Stimulated activated CD8-positive, alpha-beta memory T cell treated with anti-CD3 and anti-CD28 coated beads, Interleukin-4, amount 100 ng/mL, for 24 hours (primary cell): ENCODE results near the gene PPIB.
"Not testable (repeated sequence)": the region's sequence is repeated elsewhere in the genome, so short reads cannot be mapped to it uniquely, and the experiment has no call there.

Experiments
- DNase-seq: peaks from one replicate; pipeline ENCODE4 v3.0.0-alpha.2; 2020; ENCODE audit warnings: low read depth

Gene PPIB

GRCh38 chr15:64141798-64142512 is 20.9 kb downstream of the PPIB start:
- DNase-seq, result no peak

DNA sequence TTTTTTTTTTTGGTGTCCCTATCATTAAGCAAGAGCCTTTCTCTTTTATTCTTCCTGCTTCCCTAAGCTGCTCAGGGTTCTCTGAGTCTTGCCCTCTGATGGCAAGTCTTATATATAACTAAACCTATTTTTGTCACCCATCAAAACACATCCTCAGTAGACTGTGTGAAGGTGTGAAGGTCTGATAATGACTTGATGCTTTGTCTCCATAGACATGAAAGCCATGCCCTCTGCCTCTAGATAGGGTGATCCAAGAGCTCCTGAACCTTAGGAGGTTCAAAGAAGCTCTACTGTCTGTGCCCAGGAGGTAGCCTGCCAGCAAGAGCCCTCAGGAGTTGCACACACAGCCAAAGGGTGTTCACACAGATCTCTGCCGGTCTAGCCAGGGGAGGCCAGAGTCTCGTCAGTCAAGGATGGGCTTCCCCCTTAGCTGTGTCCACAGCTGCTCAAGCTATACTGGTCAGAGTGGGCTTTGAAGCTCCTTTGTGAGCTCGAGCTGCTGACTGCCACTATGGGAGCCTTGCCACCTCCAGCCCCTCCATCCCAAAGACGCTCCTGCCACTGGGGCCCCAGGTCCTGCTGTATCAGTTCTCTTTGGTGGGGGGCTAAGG is 24.4 kb downstream of the PPIB start:
- DNase-seq, result no peak

- DNase-seq, result no peak
These were observed 25.5 kb downstream of the PPIB start for GRCh38 chr15:64137226-64137833.

DNA sequence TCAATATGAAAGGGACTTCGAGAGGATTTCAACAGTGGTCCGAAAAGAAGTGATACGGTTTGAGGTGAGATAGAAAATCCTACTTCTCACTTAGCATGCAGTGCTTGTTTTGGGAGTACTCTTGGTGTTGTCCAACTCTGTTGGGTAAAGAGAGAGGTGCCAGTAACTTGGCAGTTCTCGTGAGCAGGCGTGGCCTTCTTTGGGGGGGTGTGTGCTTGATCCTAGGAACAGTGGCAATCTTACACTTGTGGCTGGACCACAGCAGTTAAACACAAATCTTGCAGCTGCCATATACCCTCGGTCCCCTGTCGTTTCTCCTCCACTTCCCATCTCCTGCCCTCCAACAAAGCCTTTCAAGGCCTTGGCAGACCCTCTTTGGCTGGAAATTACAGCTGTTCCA is 26.5 kb downstream of the PPIB start:
- no peak for DNase-seq

DNA sequence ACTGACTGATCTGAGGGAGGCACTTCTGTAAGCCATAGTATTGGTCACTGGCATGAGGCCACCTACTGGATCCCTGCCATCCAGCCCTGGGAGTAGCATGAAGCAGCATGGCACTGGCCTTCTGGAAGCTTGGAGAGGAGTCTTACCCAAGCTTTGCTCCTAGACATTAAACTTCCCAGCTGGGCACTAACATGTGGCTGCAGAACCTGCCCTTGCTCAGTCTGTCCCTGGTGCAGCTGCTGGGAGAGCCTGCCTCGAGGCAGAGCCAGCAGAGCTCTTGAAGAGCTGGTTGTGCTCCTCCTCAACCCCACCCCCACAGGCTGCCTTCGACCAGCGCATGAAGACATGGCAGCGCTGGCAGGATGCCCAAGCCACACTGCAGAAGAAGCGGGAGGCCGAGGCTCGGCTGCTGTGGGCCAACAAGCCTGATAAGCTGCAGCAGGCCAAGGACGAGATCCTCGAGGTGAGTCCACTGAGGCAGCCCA is 28.4 kb downstream of the PPIB start:
- DNase-seq, result no peak

- DNase-seq, result no peak
These were observed 29.0 kb downstream of the PPIB start for GRCh38 chr15:64133623-64134344.

- DNase-seq, result no peak
These were observed 30.6 kb downstream of the PPIB start for GRCh38 chr15:64132217-64132616.

DNA sequence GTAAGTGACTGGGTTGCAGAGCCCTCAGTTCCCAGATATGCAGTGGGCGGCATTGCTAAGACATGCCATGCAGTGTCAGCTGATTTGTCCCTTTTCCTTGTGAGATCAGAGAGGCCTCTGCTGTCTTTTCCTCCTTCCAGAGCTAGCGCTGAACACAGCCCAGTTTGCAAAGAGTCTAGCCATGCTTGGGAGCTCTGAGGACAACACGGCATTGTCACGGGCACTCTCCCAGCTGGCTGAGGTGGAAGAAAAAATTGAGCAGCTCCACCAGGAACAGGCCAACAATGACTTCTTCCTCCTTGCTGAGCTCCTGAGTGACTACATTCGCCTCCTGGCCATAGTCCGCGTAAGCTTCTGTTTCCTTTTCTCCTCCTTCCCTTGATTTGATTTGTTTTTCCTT is 31.3 kb downstream of the PPIB start:
- no peak for DNase-seq

DNA sequence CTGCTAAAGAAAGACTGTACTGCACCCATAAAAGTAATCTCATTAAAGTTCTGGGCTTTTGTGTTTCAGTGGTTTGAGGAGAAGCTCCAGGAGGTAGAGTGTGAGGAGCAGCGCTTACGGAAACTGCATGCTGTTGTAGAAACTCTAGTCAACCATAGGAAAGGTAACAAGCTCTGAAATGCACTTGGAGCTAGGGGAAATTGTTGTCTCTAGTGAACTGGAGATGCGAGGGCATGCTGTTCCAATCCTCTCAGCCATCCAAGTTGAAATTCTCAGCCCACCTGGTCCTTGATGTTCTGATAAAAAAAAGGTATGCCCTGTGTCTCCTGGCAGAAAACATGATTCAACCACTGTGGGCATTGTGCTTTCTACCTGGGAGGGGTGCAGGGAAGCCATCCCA is 32.7 kb downstream of the PPIB start:
- DNase-seq, result no peak

DNA sequence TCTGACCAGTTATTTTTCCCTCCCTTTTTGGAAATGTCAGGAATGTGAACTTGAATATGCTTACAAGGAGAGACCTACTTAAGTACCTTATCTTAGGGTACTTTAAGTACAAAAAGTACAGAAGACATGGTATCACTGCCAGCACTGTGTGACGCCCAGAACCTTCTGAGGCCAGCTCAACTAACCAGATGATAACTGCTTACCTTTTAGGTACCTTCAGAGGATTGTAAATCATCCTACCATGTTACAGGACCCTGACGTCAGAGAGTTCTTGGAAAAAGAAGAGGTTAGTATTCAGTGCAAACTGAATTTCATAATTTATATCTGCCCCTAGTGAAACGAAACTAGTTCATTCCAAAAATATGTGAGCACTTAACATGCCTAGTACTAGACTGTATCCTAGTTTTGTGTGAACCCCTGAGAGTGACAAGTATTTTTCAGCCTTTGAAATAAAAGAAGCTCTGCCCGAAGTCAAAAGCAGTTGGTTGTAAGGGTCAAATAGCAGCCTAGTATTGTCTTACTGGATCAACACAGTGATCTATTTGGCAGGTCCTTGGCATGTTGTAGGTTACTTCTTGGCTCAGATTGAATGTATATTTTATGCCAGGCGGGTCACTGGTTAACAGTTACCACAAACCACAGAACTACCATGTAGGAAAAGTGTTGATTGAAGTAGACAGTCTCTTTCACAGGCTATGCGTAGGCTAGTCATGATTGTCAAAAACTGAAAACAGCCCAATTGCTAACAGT is 35.1 kb downstream of the PPIB start:
- DNase-seq, result no peak

- no peak for DNase-seq
These were observed 36.8 kb downstream of the PPIB start for GRCh38 chr15:64125978-64126377.

GRCh38 chr15:64122936-64123351 is 39.9 kb downstream of the PPIB start:
- no peak for DNase-seq

GRCh38 chr15:64122444-64122843 is 40.4 kb downstream of the PPIB start:
- no peak for DNase-seq

GRCh38 chr15:64121614-64122013 is 41.2 kb downstream of the PPIB start:
- no peak for DNase-seq

DNA sequence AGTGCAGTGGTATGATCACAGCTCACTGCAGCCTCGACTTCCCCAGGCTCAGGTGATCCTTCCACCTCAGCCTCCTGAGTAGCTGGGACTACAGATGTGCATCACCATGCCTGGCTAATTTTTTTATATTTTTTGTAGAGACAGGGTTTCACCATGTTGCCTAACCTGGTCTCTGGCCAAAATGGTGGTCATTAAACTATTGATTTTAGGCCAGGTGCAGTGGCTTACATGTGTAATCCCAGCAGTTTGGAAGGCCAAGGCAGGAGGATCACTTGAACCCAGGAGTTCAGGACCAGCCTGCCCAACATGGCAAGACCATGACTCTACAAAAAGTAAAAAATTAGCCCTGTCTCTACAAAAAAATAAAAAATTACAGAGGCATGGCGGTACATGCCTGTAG is 42.5 kb downstream of the PPIB start:
- DNase-seq, result not testable (repeated sequence)

GRCh38 chr15:64117759-64118487 is 44.9 kb downstream of the PPIB start:
- DNase-seq, result no peak

DNA sequence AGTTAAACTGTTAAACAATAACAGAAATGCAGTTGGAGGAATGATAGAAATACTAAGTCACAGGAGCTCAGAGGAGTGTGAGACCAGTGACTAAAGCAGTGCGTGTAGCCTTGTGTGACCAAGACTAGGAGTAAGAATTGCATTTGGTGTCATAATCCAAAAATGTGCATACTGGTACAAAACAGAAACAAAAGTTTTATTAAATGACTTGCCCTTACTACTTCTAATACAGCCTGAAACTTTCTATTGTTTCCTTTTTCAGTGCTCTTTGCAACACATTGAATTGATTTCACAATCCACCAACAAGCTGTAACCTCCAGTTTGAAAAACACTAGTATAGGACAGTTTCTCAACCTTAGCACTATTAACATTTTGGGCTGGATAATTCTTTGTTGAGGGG is 49.9 kb downstream of the PPIB start:
- DNase-seq, result no peak

GRCh38 chr15:64112073-64112772 is 50.6 kb downstream of the PPIB start:
- no peak for DNase-seq

DNA sequence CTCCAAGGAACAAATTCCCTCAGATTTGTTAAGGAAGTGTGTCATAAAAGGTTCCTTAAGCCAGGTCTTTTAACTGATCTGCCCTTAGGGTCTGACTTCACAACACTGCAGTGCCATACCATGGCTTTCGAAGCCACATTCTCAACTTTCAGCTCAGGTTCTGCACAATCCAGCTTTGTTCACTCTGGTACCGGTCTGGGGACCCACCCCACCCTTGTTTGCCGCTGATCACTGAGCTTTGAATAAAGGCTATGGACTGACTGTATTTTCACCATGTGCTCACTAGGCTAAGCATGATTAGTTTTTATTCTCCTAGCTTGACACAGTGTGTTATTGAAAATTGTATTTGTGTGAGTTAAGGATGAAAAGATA is 51.2 kb downstream of the PPIB start:
- DNase-seq, result no peak

DNA sequence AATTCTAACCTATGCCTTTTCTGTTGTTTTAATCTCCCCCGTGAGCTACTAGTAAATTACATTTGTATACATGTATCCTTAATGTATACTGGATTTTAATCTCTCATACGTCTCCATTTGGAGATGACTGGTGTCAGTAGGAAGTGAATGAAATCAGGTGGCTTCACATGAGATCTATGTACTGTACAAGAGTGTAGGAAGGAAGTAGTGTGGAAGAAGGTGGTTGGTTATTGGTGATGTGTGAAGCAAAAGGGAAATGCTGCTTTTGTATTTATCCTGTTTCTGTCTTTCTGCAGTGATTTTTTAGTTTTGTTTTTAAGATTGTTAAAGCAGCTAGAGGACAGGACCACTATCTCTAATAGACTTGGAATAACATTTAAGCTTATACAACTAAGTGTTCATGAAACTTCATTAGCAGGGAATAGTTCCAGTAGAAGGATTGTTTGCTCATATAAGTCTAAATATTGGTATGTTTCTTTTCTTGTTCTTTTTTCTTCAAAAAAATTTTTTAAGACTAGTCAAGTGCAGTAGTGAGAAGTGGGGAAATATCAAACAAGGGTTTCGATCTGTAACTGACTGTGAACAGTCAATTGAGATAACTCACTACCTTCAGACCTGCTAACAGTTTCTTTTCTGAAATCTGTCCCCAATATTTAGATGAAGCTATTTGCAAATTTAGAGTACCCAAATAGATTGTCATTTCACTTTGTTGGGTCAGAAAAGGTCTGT is 51.7 kb downstream of the PPIB start:
- no peak for DNase-seq
